ENCODE data around the gene KRTAP6-1.

Gene KRTAP6-1

DNA sequence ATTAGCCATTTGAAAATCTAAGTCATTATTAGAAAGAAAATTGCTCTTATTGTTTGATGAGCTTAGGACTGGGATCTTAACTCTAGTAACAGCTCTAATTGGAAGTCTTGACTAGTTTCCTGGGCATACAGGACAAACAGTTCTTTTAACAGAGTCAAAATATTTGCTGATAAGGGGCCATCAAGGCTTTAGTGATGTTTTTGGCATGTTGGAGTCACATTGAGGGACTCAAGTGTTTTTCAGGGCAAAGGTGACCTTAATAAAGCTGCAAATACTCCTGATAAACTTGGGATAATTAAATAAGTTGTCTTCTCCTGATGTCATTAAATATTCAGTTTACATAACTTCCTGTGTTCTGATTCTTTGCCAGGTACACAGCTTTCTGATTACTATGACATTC lies 46.1 kb downstream of the KRTAP6-1 start:
- DNase-seq: no peak

DNA sequence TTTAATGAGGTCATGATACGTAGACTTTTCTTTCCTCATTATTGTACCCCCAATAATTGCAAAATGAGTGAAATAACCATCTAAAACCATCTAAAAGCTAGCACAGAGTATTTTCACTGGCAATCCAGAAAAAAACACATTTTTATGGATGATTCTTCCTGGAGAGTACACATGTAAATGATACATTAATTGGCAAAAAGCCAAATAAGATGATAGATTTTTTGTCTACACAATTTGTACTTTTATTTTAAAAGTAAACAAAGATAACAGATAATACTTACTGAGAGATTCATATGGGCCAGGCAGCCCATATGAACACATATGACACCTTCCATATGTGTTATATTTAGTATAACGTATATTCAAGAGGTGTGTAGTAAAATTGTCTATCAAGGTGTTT lies 50.1 kb downstream of the KRTAP6-1 start:
- DNase-seq: no peak

Measured in MV-4-11 (cell line).